CD4-positive, alpha-beta T cell treated with Interleukin-12 subunit alpha and Interleukin-12 subunit beta, for 1 hour (primary cell): ENCODE measurements around the gene DVL3.
"Not testable (repeated sequence)": the region's sequence is repeated elsewhere in the genome, so short reads cannot be mapped to it uniquely, and the experiment has no call there.

Experiments used
- DNase-seq: peaks from one replicate; pipeline ENCODE4 v3.0.0-alpha.2; 2020

DVL3 gene

DNA sequence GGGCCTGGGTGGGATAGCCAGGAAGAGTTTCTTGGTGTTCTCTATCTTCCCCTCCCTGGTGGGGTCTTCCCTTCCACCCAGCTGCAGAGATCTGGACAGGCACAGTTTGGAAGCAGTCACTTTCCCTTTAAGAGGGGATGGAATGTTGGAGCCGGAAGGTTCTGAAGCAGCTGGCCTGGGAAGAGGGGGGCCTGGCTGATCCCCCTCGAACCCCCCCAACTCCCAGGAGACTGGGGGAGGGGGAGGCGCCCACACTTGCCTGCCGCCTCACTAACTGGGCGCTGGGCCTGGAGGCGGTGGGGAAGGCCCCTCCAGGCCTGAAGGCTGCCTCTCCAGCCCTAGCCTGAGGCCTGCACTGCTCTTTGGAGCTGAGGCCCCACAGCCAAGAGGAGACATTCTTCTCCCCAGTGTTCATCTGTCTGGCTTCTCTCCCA, 1.4 kb downstream of the DVL3 start:
- DNase-seq: no peak

DNA sequence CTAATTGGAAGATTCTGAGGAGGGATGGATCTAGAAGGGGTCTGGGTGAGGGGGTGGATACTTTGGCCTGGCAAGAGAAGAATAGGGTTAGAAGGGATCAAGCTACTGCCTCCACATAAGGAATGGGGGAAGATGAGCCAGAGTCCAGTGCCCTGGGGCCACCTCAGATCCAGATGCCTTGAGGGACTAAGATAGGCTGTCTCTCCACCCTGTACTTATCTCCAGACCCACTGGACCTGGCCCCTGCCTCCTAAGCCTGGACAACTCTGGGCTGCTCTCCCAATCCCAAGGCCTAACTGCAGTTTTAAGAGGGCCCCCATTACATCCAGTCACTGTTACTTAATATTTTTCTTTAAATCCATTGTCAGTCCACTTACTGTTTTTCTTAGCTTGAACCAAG, 2.0 kb downstream of the DVL3 start:
- DNase-seq: no peak

DNA sequence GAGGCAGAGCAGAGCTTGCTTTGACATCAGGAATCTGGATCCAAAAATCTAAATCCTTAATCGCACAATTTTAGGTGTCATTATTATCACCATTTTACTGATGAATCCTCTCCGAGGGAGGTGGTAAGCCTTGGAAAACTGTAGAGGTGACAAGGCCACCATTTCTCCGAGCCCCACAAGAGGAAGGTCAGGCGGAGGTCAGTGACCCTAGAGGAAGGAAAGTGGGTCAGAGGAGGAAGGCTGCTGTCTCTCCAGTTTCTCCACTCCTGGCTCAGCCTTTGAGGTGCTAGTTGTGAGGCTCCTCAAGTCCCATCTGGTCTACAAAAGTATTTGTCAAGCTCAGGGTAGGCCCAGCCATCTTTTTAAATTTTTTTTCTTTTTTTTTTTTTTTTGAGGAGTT, 3.2 kb downstream of the DVL3 start:
- DNase-seq: no peak

DNA sequence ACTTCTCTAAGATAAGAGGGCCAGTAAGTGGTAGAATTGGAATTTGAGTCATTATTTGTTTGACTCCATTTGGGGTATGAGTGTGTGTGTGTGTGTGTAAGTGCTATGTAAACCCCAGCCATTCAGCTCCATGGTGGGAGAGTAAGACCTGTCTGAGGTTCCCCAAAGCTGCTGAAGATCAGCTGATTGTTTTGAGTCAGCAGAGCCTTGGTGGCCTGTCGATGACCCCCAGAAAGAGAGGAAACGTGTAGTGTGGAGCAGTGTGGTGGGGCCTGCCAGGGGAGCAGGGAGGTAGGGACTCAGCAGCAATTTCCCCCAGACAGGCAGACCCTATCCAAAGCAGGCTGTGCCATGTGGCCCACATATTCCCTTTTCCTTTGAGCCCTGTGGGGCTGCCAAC, 5.3 kb downstream of the DVL3 start:
- no peak for DNase-seq

DNA sequence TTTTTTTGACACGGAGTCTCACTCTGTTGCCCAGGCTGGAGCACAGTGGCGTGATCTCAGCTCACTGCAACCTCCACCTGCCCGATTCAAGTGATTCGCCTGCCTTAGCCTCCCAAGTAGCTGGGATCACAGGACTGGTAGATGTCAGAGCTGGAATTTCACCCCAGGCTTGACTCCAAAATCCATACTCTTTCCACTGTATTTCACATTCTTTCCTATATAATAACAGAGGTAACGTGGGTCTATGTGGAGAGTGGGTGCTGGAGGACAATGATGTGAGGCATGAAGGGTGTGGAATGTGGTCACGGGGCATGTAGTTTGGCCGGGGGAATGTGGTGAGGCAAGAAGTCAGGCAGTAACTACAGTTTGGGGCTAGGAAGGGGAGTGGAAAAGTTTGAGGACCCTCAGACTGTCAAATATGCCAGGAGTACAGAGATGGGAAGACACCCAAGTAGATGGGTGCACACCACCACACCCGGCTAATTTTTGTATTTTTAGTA, 7.4 kb downstream of the DVL3 start:
- not testable (repeated sequence) for DNase-seq

DNA sequence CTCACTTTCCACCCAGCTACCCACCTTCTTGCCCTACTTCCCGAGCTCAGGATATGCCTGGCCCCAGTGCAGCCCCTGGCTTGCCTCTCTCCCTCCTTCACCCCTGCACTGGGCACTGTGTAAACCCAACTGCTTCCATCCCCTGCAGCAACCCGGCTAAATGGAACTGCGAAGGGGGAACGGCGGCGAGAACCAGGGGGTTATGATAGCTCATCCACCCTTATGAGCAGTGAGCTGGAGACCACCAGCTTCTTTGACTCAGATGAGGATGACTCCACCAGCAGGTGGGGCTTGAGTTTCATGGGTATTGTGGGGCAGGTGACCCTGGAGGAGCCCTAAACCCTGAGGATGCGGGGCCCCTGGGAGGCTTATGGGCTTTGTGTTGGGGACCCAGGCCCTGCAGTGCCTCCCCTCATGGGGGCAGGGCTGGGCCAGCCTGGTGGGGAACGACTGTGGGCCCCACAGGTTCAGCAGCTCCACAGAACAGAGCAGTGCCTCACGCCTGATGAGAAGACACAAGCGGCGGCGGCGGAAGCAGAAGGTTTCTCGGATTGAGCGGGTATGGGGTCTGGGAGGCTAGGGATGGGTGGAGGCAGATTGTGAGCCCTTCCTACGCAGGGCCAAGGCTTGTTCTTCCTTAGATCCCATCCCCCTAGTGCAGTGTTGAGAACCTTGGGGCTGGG, 9.6 kb downstream of the DVL3 start:
- no peak for DNase-seq

DNA sequence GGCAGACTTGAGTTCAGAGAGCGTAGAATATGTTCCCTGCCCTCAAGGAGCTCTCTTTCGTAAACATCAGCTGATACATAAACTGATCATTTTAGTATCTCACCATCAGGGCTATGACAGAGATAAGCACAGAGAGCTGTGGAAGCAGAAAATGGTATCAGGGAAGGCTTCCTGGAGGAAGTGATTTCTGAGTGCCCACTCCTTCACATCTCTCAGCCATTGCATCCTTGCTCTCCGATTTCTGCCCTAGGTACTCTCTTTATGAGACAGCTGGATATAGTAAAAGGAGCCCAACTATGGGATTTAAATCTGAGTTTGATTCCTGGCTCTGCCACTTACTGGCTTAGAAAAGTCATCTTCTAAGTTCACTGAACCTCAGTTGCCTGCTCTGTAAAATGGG, 10.4 kb downstream of the DVL3 start:
- DNase-seq: no peak

DNA sequence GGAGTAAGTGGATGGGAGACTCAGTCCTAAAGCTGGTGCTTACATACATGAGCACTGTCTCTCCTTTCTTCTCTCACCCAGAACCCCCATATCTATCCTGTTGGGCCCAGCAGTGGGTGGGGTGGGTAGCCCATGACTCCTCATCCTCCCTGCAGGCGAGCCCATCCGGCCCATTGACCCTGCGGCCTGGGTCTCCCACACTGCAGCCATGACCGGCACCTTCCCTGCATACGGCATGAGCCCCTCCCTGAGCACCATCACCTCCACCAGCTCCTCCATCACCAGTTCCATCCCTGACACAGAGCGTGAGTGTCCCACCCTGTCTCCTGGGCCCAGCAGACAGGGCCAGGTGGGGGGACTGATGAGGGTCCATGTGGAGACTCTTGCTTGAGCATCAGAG, 11.5 kb downstream of the DVL3 start:
- DNase-seq: no peak

DNA sequence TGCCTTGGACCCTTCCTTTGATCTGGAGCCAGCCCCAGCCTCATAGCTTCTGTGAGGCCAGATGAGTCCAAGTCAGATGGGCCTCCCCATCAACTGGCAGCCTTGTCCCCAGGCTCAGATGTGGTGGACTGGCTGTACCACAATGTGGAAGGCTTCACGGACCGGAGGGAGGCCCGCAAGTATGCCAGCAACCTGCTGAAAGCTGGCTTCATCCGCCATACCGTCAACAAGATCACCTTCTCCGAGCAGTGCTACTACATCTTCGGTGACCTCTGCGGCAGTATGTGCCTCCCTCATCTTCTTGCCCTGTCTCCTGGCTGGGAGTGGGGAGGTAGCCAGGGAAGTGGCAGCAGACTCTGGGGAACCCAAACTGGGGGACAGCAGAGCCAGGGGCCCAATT, 12.6 kb downstream of the DVL3 start:
- DNase-seq: no peak

DNA sequence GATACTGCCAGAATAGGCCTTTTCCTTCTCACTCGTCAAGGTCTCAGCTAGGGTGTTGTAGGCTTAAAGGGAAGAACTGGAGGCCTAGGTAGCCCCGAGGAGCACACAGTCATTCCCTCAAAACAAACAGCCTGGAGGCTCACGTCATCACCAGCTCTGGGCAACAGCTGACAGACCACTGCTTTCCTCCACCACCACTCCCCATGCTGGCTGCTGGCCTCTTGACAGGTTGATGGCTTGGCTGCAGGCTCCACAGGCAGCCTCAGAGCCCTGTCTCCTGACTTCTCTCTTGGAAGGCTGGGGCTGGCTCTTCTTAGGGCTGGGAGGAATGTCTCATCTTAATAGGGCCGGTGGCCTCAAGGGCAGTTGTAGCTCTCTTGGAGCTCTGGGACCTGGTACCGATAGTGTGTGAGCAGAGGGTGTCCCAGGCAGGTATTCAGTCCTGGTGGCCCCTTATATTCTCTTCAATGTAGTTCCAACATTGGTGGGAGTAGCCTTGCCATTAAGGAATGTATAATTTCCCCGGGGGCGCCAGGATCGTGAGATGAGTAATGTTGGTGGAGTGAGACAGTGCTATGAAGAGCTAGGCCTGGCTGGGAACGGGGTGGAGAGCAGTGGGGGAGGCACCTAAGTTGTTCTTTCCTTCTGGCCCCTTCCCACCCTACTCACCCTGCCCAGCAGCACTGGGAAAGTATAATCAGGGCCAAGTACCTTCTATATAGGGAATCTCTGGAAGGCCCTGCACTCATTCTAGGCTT, 13.4 kb downstream of the DVL3 start:
- no peak for DNase-seq

DNA sequence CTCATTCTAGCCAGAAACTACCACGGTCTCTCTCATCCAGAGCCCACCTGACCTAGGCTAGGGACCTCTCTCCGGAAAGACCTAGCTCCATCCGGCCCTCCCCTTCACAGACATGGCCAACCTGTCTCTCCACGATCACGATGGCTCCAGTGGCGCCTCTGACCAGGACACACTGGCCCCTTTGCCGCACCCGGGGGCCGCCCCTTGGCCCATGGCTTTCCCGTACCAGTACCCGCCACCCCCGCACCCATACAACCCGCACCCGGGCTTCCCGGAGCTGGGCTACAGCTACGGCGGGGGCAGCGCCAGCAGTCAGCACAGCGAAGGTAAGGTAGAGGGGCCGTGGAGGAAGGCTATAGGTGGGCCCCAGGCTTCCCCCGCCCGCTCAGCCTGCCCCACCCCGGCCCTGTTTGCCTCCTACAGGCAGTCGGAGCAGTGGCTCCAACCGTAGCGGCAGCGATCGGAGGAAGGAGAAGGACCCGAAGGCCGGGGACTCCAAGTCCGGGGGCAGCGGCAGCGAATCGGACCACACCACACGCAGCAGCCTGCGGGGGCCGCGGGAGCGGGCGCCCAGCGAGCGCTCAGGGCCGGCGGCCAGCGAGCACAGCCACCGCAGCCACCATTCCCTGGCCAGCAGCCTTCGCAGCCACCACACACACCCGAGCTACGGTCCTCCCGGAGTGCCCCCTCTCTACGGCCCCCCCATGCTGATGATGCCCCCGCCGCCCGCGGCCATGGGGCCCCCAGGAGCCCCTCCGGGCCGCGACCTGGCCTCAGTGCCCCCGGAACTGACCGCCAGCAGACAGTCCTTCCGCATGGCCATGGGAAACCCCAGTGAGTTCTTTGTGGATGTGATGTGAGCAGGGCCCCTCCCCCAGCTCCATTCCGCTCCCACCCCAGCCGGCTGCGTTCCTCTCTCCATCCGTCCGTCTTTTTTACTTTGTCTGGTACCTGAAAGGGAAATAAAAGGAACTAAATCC, 15.0 kb downstream of the DVL3 start:
- DNase-seq: no peak

DNA sequence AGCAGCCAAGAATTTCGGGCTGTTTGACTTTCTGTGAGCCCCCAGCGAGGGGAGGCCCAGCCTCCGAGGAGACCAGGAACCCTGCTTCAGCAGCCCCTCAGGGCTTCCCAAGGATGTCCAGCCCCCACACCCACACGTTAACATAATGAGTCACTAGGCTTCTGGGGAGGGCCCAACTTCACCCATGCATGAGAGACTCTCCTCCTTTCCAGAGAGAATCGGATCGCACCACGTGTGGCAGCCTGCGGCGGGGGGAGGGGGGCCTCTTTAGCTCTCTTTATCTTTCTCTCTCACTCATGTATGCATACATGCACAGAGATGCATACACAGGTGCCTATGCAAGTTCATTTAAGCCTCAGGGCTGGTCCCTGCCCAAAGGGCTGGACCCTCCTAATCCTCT, 16.4 kb downstream of the DVL3 start:
- DNase-seq: no peak

DNA sequence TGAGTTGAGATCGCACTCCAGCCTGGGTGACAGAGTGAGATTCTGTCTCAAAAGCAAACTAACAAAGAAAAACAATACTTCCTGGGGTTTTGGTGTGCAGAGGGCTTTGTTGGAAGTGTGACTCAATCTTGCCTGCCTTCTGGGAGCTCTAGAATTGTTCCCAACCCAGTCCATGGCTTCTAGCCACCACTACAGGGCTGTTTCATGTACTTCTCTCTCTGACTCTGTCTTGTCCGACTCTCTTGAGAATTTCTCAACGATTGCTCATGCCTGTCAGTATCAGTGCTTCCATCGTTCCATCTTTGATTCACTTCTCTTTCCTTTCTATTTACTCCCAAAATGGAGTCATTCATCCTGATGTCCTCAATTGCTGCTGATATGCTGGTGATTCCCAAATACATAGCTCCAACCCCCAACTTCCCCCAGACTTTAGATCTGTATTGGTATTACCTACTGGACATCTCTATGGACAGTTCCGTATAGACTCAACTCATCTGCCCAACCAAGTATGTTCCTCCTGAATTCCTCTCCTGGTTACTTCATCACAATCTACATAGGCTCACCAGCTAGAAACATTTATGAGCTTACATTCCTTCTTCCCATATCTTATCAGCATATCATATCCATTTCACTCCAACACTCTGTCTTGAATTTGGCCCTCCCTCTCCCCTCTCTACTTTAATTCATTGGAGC, 17.6 kb downstream of the DVL3 start:
- DNase-seq: no peak

DNA sequence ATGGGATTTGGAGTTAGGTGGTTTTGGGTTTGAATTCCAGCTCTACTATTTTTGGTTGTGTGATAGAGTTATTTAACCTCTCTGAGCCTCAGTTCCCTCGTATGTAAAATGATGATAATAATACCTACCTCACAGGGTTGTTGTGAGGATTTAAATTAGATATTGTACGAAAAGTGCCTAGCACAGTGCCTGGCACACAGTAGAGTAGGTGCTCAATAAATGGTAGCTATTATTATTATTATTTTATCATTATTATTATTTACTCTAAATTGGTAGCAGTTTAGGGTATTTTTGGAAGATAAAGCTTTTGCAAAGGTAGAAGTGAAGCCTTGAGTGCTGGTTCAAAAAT, 18.2 kb downstream of the DVL3 start:
- DNase-seq: no peak

DNA sequence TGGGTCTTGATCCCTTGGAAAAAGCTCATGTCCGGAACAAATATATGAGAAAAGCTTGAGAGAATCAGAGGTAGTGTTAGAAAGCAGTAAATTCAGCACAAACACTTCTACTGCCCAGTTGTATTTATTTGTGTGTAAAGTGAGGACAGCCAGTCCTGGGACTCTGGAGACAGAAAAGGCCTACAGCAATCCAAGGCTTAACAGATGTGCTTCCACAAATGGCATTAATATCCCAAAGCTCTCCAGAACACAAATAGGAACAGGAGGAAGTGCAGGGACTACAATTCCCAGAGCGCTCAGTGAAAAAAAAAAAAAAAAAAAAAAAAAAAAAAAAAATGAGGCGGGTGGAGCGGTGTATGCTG, 19.1 kb downstream of the DVL3 start:
- no peak for DNase-seq

DNA sequence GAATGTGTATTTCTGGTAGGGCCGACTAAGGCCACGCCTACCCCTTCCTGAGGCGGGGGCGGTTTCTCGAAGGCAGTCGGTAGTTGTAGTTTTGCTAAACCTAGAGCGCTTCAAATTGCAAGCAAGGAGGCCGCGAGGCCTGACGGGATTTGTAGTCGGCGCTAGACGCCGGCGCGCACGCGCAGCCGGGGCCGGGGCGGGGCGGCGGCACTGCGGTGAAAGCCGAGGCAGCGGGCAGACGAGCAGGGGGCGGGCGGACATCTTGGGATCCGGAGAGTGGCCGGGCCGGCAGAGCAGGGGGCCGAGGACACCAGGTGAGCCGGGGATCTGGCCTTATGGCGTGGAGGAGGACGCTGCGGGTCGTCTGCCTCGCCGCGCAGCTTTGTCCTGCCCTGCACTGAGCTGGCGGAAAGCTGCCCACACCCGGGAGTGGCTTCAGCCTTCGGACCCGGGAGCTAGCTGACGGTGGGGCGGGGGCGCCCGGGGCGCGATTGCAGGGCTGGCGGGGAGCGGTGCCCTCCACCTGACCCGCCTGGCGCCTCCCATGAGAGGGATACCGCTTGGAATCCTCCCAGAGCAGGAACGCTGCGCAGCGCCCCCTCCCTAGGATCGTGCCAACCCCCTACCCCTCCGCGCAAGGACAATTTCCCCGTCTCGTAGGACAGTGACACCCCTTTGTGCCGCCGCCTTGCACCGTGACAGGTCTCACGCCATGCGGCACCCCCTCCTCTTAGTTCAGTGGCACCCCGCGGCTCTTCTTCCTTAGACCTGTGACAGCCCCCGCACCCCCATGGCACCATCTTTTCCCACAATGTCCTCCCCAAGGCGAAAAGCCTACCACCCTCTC, 19.7 kb downstream of the DVL3 start, which contains the start of gene AP2M1:
Gene AP2M1, plus strand, starts transcription at position 210 of the 847 bp plus-strand sequence. CDS start 2,139 bp downstream, outside the sequence.
- DNase-seq: peak; percentile 99

DNA sequence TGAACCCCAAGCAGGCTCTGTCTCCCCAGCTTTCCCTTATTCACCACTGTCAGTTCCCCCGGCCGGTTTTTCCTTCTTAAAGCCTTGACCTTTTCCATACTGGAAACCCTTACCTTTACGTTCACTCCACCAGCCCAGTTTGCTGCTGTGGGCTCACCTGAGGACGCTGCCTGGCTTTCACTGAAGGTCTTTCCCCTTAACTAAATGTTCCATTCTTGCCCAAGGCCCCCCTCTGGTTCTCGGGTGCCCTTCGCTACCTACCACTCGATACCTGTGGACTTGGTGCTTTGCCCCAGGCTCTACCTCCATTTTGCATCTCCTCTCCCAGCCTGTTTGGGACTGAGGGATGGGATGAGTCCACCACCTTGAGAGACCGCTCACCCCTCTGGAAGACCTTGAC, 20.3 kb downstream of the DVL3 start:
- DNase-seq: no peak

DNA sequence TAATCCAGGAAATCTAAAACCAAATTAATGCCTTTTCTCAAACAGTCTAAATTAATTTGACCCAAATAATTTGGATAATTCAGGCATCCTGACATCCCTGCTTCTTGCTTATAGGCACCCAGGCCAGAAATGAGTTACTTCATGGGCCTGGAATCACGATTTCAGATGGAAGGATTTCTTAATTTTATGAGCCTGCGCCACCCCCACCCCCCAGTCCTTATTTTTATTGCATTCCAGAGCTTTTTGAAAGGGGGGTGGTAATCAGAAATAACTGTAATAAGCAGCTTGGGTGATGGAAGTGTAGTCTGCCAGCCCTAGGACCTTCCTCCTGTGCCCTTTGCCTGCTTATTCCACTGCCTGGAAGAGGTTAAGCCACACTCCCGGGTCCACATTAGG, 20.8 kb downstream of the DVL3 start:
- DNase-seq: no peak

DNA sequence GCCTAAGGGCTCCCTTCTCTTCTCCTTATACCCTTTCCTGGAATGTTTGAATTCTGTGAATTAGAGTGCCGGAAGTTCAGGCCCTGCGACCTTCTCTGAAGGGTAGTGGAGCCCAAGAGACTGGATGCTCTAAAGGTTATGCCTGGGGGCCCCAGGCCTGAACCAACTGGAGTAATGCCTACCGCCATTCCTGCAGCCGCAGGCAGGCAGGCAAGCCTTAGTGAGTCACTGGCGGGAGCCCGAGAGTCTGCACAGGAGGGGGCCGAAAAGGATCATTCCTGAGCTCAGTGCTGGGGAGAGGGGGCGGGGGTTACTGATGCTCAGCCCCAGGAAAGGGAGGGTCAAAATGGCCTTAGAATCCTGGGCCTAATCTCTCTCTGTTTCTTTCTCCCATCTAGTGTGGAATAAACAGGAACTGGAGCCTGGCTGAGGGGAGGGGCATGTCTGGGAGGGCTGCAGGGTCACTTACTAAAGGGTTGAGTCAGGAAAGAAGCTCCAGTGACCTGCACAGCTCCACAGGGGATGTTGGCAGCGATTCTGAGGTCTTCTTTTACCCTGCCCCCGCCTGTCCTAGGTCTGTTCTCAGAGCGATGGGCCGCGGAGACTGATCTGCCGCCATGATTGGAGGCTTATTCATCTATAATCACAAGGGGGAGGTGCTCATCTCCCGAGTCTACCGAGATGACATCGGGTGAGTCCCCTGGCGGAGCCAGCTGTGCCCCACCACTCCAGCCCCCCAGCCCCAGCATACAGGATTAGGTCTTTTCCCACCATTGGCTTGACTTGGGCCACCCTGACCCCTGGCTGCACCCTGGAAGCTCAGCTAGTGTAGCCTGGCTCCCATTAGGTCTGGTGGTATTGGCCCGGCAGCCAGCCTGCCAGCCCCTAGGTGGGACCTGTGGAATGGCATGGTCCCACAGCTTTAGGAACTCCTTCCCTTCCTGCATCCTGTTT, 21.5 kb downstream of the DVL3 start:
- no peak for DNase-seq

DNA sequence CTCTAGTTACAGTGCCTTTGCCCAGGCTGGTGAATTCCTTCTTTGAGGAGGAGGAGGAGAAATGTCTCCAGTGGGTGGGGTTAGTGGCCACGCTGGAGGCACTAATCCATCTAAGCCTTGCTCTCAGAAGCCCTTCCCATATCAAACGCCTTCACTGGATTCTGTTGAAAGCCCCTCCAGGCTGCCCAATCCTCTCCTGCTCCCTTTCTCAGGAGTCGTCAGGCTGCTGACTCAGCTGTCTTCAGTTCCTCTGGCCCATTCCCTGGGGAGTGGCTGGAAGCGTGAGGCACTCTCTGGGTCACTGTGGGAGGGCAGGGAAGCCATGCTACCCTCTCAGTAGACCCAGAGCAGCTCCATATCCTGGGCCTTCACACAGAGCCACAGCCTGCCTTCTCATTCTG, 22.2 kb downstream of the DVL3 start:
- DNase-seq: no peak
